Spinal cord (tissue), 10 donors: Measurements from ENCODE around the gene SLX4IP. TPM values are rescaled to one million over a fixed set of nuclear protein-coding genes. Genes with fewer than 3 reads are reported as not detected.
"Not testable (repeated sequence)": the region's sequence is repeated elsewhere in the genome, so short reads cannot be mapped to it uniquely, and the experiment has no call there.

Source experiments
- DNase-seq, 6 donors: peaks; one replicate each; pipeline versions ENCODE4 v3.0.0 to v3.0.0-alpha.2; 2013 to 2015; ENCODE audit warnings: low spot score in 6 of 6, low read depth in 4 of 6
- H3K27ac ChIP-seq: one replicate; pipeline ENCODE4 v1.5.1; 2013; ENCODE audit warnings: low read depth, low read length, control low read depth
- H3K27me3 ChIP-seq: one replicate; pipeline ENCODE4 v1.6.1; 2013; ENCODE audit warnings: low read length; ENCODE audit not compliant: control insufficient read depth, insufficient read depth
- H3K36me3 ChIP-seq: one replicate; pipeline ENCODE4 v1.6.1; 2013; ENCODE audit warnings: low read length; ENCODE audit not compliant: control insufficient read depth, insufficient read depth
- H3K4me1 ChIP-seq: one replicate; pipeline ENCODE4 v1.6.1; 2013; ENCODE audit warnings: low read length; ENCODE audit not compliant: control insufficient read depth, insufficient read depth
- H3K4me3 ChIP-seq: one replicate; pipeline ENCODE4 v1.5.1; 2013; ENCODE audit warnings: low read depth, low read length, control low read depth
- H3K9me3 ChIP-seq: one replicate; pipeline ENCODE4 v1.6.1; 2013; ENCODE audit warnings: low read length; ENCODE audit not compliant: control insufficient read depth, insufficient read depth
- WGBS: methylation state at CpG from one replicate; pipeline ENCODE4 v1.1.5; 2013; ENCODE audit warnings: missing lambda C conversion rate; ENCODE audit not compliant: insufficient coverage; 5-methylcytosine and 5-hydroxymethylcytosine counted together
- long read RNA-seq, 4 donors: transcript quantifications; one replicate each; lab custom pipeline, GENCODE V29; 2026
- polyA plus RNA-seq, 2 donors: library from polyadenylated mRNA; unstranded; fragments of 120-200 nt; gene quantifications; one replicate each; pipeline ENCODE4 v1.2.1, GENCODE V29; 2013; ENCODE audit not compliant: insufficient read length in 2 of 2
- total RNA-seq, 2 donors: library from RNA; depleted of rRNA in 1 of 2; stranded (reverse); fragments of 120-200 nt in 1 of 2; fragments of >200 nt in 1 of 2; gene quantifications; one replicate each; pipeline versions ENCODE4 v1.2.3 to v1.2.4, GENCODE V29; 2013 to 2014
- donor health status: healthy.

The SLX4IP gene
- total RNA-seq (1 to 10 TPM; 7.9 to 9.6 TPM), polyA plus RNA-seq (10 to 100 TPM in 1 of 2 donors, 1 to 10 TPM in 1; 9.7 to 10.5 TPM)
- long read RNA-seq, donor 1, full-length matches to known transcripts = 1 of 1 reads
- long read RNA-seq, donor 1, partial matches to known transcripts = 0 of 1 reads
- long read RNA-seq, donor 1, other reads (novel, unspliced or antisense) = 0 of 1 reads
- long read RNA-seq, donor 2 = 0 reads
- long read RNA-seq, donor 3 = 0 reads
- long read RNA-seq, donor 4 = 0 reads

DNA sequence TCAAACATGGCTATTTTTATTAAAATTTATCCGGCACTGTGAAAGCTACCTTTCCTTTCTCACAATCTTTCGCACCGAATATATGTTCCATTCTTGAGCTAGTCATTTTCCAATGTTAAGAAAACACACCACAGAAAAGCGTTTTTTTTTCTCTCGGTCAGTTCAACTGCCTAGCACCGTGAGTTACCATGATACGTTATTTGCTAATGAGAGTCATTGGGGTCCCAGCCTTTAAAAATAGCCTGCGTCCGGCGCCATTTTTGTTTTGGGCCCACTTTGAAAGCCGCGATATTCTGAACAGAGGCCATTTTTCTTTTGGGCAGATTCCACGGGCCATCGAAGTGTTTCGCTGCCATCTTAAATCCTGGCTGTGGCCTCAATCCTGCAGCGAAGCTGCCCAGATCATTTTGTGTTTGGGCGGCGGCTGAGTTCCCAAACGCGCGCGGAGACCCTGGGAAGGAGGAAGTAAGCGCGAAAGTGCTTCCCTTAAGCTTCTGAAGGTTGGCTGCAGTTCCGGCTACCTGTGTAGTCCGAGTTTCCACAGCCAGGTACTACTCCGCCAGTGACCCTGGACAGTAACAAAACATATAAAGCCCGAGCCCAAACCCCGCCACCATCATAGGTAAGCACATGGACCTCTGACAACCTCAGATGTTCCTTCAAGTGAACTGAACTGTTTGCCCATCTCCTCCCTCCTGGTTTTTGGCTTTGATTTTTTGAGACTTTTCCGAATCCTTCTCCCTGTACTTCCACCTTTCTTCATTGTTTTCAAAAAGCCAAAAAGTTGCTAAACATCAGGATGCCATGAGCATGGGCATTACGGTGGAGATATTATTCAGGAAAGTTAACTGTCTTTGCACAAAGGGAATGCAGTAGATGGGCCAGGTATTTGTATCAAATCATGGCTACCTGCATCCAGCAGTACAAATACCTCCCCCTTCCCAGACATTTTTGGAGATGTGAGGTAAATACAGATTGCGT, at the start of gene SLX4IP:
TSS of gene SLX4IP (plus strand) at position 474 of the 981 bp plus-strand sequence. CDS start 22,900 bp downstream, outside the sequence.
- no peaks in the 10 kb centered on the region for H3K27me3 ChIP-seq
- peak within 1 kb of the TSS; percentile 89 for H3K27ac ChIP-seq
- H3K4me1 ChIP-seq = peaks cover 11% of the 10 kb centered on the region
- 0% methylated on average over 28 of the region's 32 CpGs for WGBS
- no peaks in the 10 kb centered on the region for H3K9me3 ChIP-seq
- DNase-seq = peak; percentile 92 to 100 (median 98)
- peak within 1 kb of the TSS; percentile 89 for H3K4me3 ChIP-seq
- H3K36me3 ChIP-seq = no peaks in the 10 kb centered on the region

DNA sequence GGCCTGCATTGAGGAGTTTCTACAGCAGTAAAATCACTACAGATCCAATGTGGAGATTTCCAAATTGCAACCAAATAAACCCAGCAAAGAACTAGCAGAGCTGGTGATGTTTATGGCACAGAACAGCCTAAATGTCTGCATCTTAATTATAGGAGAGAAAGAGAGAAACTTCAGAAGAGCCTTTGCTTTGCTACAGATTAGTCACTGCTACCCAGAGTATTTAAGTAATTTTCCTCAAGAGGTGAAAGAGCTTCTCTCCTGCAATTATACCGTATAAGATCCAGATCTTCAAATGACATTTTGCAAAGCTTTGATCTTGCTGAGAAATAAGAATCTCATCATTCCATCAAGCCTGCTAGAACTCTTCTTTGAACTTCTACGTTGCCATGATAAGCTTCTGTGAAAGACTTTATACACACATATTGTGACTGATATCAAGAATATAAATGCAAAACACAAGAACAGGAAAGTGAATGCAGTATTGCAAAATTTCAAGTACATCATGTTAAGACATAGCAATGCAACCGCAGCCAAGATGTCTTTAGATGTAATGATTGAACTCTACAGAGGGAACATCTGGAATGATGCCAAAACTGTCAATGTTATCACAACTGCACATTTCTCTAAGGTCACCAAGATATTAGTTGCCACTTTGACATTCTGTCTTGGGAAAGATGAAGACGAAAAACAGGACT, 49.1 kb upstream of the SLX4IP start:
- H3K27ac ChIP-seq = no peak overlapping the region
- no peaks in the 10 kb centered on the region for H3K4me1 ChIP-seq
- no peak overlapping the region for H3K4me3 ChIP-seq
- H3K27me3 ChIP-seq = no peaks in the 10 kb centered on the region
- 83% methylated on average over 1 of the region's 4 CpGs for WGBS
- no peaks in the 10 kb centered on the region for H3K9me3 ChIP-seq
- no peak for DNase-seq
- no peaks in the 10 kb centered on the region for H3K36me3 ChIP-seq

DNA sequence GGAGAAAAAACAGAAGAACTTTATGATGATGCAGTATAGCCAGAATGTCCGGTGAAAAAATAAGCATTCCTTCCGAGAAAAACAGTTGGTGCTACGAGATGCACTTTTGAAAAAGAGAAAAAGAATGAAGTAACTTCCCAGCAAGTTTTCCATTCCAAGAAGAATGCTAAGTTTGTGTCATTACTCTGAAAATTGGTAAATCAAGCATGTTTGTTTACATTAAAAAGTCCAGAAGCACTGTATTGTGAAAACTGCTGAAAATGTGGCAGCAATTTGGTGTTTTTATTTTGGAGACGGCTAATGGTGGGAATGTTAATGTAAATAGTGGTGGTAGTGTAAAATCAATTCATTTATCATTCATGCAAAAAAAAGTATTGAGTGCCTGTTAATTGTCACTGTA, 47.4 kb upstream of the SLX4IP start:
- no peak overlapping the region for H3K4me3 ChIP-seq
- H3K27ac ChIP-seq = no peak overlapping the region
- no peaks in the 10 kb centered on the region for H3K27me3 ChIP-seq
- WGBS = 100% methylated on average over 3 of the region's 4 CpGs
- H3K4me1 ChIP-seq = no peaks in the 10 kb centered on the region
- no peaks in the 10 kb centered on the region for H3K9me3 ChIP-seq
- H3K36me3 ChIP-seq = no peaks in the 10 kb centered on the region
- DNase-seq = no peak

DNA sequence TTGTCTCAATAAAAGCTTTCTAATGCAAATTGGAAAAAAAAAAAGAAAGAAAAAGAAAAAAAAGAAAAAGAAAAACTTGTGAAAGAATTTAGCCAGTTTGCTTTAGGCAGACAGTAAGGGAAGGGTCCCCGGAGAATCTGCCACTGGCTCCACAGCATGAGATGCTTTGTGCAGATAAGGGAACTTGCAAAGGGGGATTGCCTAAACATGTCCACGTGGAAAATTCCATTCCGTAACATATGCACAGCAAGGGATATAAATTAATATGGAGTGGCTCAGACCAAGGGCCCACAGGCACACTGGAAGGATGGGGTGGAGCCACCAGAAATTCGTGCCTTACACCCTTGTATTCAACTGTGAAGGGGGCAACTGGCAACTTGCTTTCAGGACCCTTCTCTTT, 46.5 kb upstream of the SLX4IP start:
- no peaks in the 10 kb centered on the region for H3K27me3 ChIP-seq
- no peaks in the 10 kb centered on the region for H3K36me3 ChIP-seq
- no peak overlapping the region for H3K27ac ChIP-seq
- no peaks in the 10 kb centered on the region for H3K9me3 ChIP-seq
- DNase-seq = no peak
- H3K4me1 ChIP-seq = no peaks in the 10 kb centered on the region
- WGBS = 93% methylated on average over 2 of the region's 4 CpGs
- H3K4me3 ChIP-seq = no peak overlapping the region

- Histone ChIP-seq H3K9me3 (no peaks in the 10 kb centered on the region), H3K27ac (no peak overlapping the region), H3K27me3 (no peaks in the 10 kb centered on the region), H3K4me1 (no peaks in the 10 kb centered on the region), H3K4me3 (no peak overlapping the region), H3K36me3 (no peaks in the 10 kb centered on the region)
- DNase-seq = no peak
- WGBS = 100% methylated on average over 1 of the region's 2 CpGs
Measured at GRCh38 chr20:10390709-10391108, 44.4 kb upstream of the SLX4IP start.

GRCh38 chr20:10394752-10395151, 40.4 kb upstream of the SLX4IP start:
- H3K36me3 ChIP-seq, H3K4me1 ChIP-seq, DNase-seq, H3K27me3 ChIP-seq, H3K4me3 ChIP-seq, H3K27ac ChIP-seq, H3K9me3 ChIP-seq: not testable (repeated sequence)
- WGBS = 99% methylated on average over 14 of the region's 32 CpGs

- WGBS = no CpG with 5 or more reads among the region's 3 CpGs
- H3K27ac ChIP-seq = no peak overlapping the region
- no peak overlapping the region for H3K4me3 ChIP-seq
- H3K36me3 ChIP-seq = no peaks in the 10 kb centered on the region
- no peaks in the 10 kb centered on the region for H3K27me3 ChIP-seq
- no peaks in the 10 kb centered on the region for H3K9me3 ChIP-seq
- DNase-seq = no peak
- no peaks in the 10 kb centered on the region for H3K4me1 ChIP-seq
Measured at GRCh38 chr20:10398834-10399369, 36.2 kb upstream of the SLX4IP start.

DNA sequence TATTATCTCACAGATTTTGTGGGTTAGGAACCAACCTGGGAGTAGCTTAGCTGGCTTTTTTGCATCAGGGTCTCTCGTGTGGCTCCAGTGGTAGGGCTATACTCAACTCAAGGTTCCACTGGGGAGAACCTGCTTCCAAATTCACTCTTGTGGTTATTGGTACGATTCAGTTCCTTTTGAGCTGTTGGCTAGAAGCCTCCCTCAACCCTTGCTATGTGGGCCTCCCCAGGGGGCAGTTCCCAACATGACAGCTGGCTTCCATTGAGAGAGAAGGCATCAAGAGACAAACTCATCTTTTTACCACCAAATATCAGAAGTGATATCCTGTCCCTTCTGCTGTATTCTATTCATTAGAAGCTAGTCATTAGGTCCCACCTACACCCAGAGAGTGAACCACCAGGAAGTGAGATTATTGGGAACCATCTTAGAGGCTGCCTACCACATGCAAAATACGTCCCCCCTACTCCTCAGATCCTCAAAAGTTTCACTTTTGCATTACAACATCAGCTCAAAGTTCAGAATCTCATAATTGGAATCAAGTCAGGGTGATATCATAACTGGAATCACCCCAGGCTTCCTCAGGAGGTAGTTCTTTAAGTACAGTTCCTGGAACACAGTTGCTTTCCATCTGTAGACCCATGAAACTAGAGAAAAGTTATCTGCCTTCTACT, 32.0 kb upstream of the SLX4IP start:
- DNase-seq = no peak
- Histone ChIP-seq H3K36me3 (no peaks in the 10 kb centered on the region), H3K4me1 (no peaks in the 10 kb centered on the region), H3K27ac (no peak overlapping the region), H3K9me3 (no peaks in the 10 kb centered on the region), H3K27me3 (no peaks in the 10 kb centered on the region), H3K4me3 (no peak overlapping the region)
- WGBS = 93% methylated on average over 3 of the region's 3 CpGs
